Prostate gland (tissue), 2 donors: ENCODE measurements around the gene NTN1.

ENCODE experiments used
- CTCF ChIP-seq, 4 experiments: fragments of 200-600 bp in 2 of 4; fragments of 450-650 bp in 2 of 4; sonication (generic) in 2 of 4; IDR thresholded peaks; 1 replicate in 3 of 4; 2 replicates in 1 of 4; pipeline ENCODE4 v1.5.1; 2016 to 2019; ENCODE audit warnings: antibody characterized with exemption in 4 of 4, mild to moderate bottlenecking in 2 of 4, moderate library complexity in 2 of 4
- POLR2A ChIP-seq: fragments of 450-650 bp; IDR thresholded peaks from one replicate; pipeline ENCODE4 v1.6.1; 2016; ENCODE audit warnings: antibody characterized with exemption, mild to moderate bottlenecking
- POLR2AphosphoS5 ChIP-seq: sonication (generic); formaldehyde crosslinking; IDR thresholded peaks from one replicate; pipeline ENCODE4 v1.6.1; 2017; ENCODE audit warnings: antibody characterized with exemption

GRCh38 chr17:9115214-9116191 is 94.2 kb downstream of the NTN1 start:
- TF ChIP-seq CTCF (IDR thresholded peaks at IDR 0.05), result peak in 3 of 4 experiments; percentile 23 to 64 (median 29)
- TF ChIP-seq POLR2A, result no peak
- TF ChIP-seq POLR2AphosphoS5, result peak; percentile 12
